Trophoblast cell (in vitro differentiated cells and primary cell): ENCODE results near the gene MRGPRX2.

Source experiments
- DNase-seq, 2 donors: peaks; one replicate each; pipeline ENCODE4 v3.0.0-alpha.2; 2016
- H2AFZ ChIP-seq: 2 replicates; pipeline ENCODE4 v1.6.1; 2013; ENCODE audit warnings: low read length, moderate library complexity, mild to moderate bottlenecking; ENCODE audit not compliant: insufficient read depth, poor library complexity
- H2AK5ac ChIP-seq: 2 replicates; pipeline ENCODE4 v1.6.1; 2013; ENCODE audit warnings: mild to moderate bottlenecking, low read length
- H2BK120ac ChIP-seq: 2 replicates; pipeline ENCODE4 v1.6.1; 2013; ENCODE audit warnings: low read length, mild to moderate bottlenecking, moderate library complexity; ENCODE audit not compliant: insufficient read depth, poor library complexity
- H2BK12ac ChIP-seq: 2 replicates; pipeline ENCODE4 v1.6.1; 2013; ENCODE audit warnings: mild to moderate bottlenecking, low read length, moderate library complexity
- H2BK5ac ChIP-seq: 2 replicates; pipeline ENCODE4 v1.6.1; 2013; ENCODE audit warnings: low read length, low read depth, moderate library complexity, mild to moderate bottlenecking; ENCODE audit not compliant: poor library complexity
- H3K14ac ChIP-seq: 2 replicates; pipeline ENCODE4 v1.6.1; 2013; ENCODE audit warnings: mild to moderate bottlenecking, low read length
- H3K18ac ChIP-seq: 2 replicates; pipeline ENCODE4 v1.6.1; 2013; ENCODE audit warnings: mild to moderate bottlenecking, low read length
- H3K23ac ChIP-seq: 2 replicates; pipeline ENCODE4 v1.6.1; 2013; ENCODE audit warnings: low read length
- H3K27ac ChIP-seq: 2 replicates; pipeline ENCODE4 v1.5.1; 2013; ENCODE audit warnings: low read depth, mild to moderate bottlenecking, inconsistent platforms, low read length, moderate library complexity
- H3K27me3 ChIP-seq: 2 replicates; pipeline ENCODE4 v1.6.1; 2013; ENCODE audit warnings: inconsistent platforms, mild to moderate bottlenecking, low read length, moderate library complexity; ENCODE audit not compliant: insufficient read depth
- H3K36me3 ChIP-seq, 2 experiments: 1 replicate in 1 of 2; 2 replicates in 1 of 2; pipeline ENCODE4 v1.6.1; 2013; ENCODE audit warnings: low read length in 2 of 2, mild to moderate bottlenecking in 2 of 2, moderate library complexity in 1 of 2; ENCODE audit not compliant: insufficient read depth in 2 of 2, control insufficient read depth in 1 of 2
- H3K4ac ChIP-seq: 2 replicates; pipeline ENCODE4 v1.6.1; 2013; ENCODE audit warnings: low read depth, mild to moderate bottlenecking, low read length, moderate library complexity
- H3K4me1 ChIP-seq, 2 experiments: 1 replicate in 1 of 2; 2 replicates in 1 of 2; pipeline ENCODE4 v1.6.1; 2013; ENCODE audit warnings: low read length in 2 of 2, mild to moderate bottlenecking in 2 of 2, moderate library complexity in 1 of 2; ENCODE audit not compliant: insufficient read depth in 2 of 2, control insufficient read depth in 1 of 2
- H3K4me2 ChIP-seq: 2 replicates; pipeline ENCODE4 v1.6.1; 2013; ENCODE audit warnings: inconsistent platforms, mild to moderate bottlenecking, low read length, moderate library complexity
- H3K4me3 ChIP-seq: 2 replicates; pipeline ENCODE4 v1.5.1; 2013; ENCODE audit warnings: mild to moderate bottlenecking, low read depth, low read length, inconsistent platforms
- H3K79me1 ChIP-seq: one replicate; pipeline ENCODE4 v1.6.1; 2013; ENCODE audit warnings: low read length
- H3K79me2 ChIP-seq: 2 replicates; pipeline ENCODE4 v1.6.1; 2013; ENCODE audit warnings: low read length, mild to moderate bottlenecking; ENCODE audit not compliant: control insufficient read depth, insufficient read depth, poor library complexity
- H3K9ac ChIP-seq: 2 replicates; pipeline ENCODE4 v1.6.1; 2013; ENCODE audit warnings: mild to moderate bottlenecking, low read length
- H3K9me3 ChIP-seq: 2 replicates; pipeline ENCODE4 v1.6.1; 2013; ENCODE audit warnings: low read depth, mild to moderate bottlenecking, control low read depth, inconsistent platforms, low read length; ENCODE audit not compliant: insufficient read depth
- H4K12ac ChIP-seq: 2 replicates; pipeline ENCODE4 v1.6.1; 2013; ENCODE audit warnings: low read depth, mild to moderate bottlenecking, low read length, moderate library complexity
- H4K8ac ChIP-seq: 2 replicates; pipeline ENCODE4 v1.6.1; 2013; ENCODE audit warnings: low read depth, mild to moderate bottlenecking, low read length, moderate library complexity
- H4K91ac ChIP-seq: one replicate; pipeline ENCODE4 v1.6.1; 2013; ENCODE audit warnings: low read depth, mild to moderate bottlenecking, low read length, moderate library complexity
- WGBS: extraction: QIAGEN DNeasy Blood & Tissue Kit; methylation state at CpG from one replicate; pipeline ENCODE4 v1.1.7; 2013; ENCODE audit warnings: missing lambda C conversion rate; ENCODE audit not compliant: insufficient read length, insufficient coverage; ENCODE audit errors: extremely low coverage; 5-methylcytosine and 5-hydroxymethylcytosine counted together

MRGPRX2 gene

DNA sequence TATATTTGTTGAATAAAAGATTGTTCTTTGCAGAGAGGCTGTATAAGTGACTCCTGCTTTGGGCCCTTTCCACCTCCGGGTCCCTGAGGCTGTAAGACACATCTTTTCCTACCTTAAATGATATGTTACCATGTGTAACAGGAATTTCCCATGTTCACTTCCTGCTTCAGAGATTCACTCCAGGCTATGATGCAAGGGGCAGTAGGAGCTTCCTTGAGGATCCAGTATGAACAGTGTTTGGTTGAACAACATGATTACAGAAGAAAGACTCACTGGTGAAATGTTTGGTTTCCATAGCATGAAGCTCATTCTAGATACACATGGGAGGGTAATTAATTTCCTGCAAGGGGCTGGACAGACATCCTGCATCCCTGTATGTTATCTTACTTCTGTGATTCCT is 30.8 kb upstream of the MRGPRX2 start:
- peak in 1 of 2 donors; percentile 51 for DNase-seq
- no peak overlapping the region for H3K18ac ChIP-seq
- H2BK120ac ChIP-seq, result no peak overlapping the region
- no CpG with 5 or more reads among the region's 1 CpG for WGBS
- H2AFZ ChIP-seq, result no peak overlapping the region
- no peak overlapping the region for H4K91ac ChIP-seq
- peaks cover 9 to 12% of the 10 kb centered on the region in 2 experiments for H3K4me1 ChIP-seq
- H3K23ac ChIP-seq, result no peak overlapping the region
- no peak overlapping the region for H2BK12ac ChIP-seq
- H3K79me2 ChIP-seq, result no peaks in the 10 kb centered on the region
- no peak overlapping the region for H4K12ac ChIP-seq
- H2BK5ac ChIP-seq, result no peak overlapping the region
- H3K4me2 ChIP-seq, result no peak overlapping the region
- no peak overlapping the region for H3K4me3 ChIP-seq
- no peak overlapping the region for H4K8ac ChIP-seq
- no peak overlapping the region for H3K14ac ChIP-seq
- no peaks in the 10 kb centered on the region for H3K36me3 ChIP-seq
- H2AK5ac ChIP-seq, result no peak overlapping the region
- no peak overlapping the region for H3K4ac ChIP-seq
- no peak overlapping the region for H3K9ac ChIP-seq
- H3K79me1 ChIP-seq, result peaks cover 5% of the 10 kb centered on the region
- H3K27ac ChIP-seq, result no peak overlapping the region
- no peaks in the 10 kb centered on the region for H3K27me3 ChIP-seq
- no peaks in the 10 kb centered on the region for H3K9me3 ChIP-seq

DNA sequence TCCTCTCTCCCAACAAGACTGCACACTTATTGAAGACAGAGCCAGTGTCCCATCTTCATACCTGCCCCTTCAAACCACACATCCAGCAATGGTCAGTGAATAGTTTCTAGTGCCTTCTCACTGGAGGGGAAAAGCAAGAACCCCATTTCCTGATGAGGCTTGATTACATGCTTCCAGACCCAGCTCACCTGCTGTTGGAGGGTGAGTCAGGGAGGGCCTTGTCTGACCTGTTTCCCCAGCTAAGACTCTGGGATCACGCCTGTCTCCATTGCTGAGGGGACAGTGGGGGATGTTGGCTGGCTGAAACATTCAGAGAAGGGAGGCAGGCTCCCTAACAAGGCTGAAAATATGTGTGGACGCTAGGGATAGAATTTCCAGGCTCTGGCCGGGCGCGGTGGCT is 28.9 kb upstream of the MRGPRX2 start:
- H3K27me3 ChIP-seq, result no peaks in the 10 kb centered on the region
- no peak overlapping the region for H2BK120ac ChIP-seq
- no peaks in the 10 kb centered on the region for H3K79me2 ChIP-seq
- no CpG with 5 or more reads among the region's 5 CpGs for WGBS
- H3K4ac ChIP-seq, result no peak overlapping the region
- no peak overlapping the region for H3K18ac ChIP-seq
- H2AK5ac ChIP-seq, result no peak overlapping the region
- H3K4me3 ChIP-seq, result no peak overlapping the region
- H3K4me1 ChIP-seq, result peaks cover 9 to 12% of the 10 kb centered on the region in 2 experiments
- H3K27ac ChIP-seq, result peak overlapping the region; percentile 13
- H3K4me2 ChIP-seq, result no peak overlapping the region
- H2AFZ ChIP-seq, result no peak overlapping the region
- peak overlapping the region; percentile 30 for H4K91ac ChIP-seq
- H4K12ac ChIP-seq, result no peak overlapping the region
- H2BK12ac ChIP-seq, result no peak overlapping the region
- no peak overlapping the region for H4K8ac ChIP-seq
- H3K79me1 ChIP-seq, result peaks cover 5% of the 10 kb centered on the region
- H3K9ac ChIP-seq, result no peak overlapping the region
- H3K14ac ChIP-seq, result no peak overlapping the region
- H3K36me3 ChIP-seq, result no peaks in the 10 kb centered on the region
- no peaks in the 10 kb centered on the region for H3K9me3 ChIP-seq
- peak overlapping the region; percentile 4 for H2BK5ac ChIP-seq
- H3K23ac ChIP-seq, result no peak overlapping the region
- peak; percentile 47 to 60 for DNase-seq

DNA sequence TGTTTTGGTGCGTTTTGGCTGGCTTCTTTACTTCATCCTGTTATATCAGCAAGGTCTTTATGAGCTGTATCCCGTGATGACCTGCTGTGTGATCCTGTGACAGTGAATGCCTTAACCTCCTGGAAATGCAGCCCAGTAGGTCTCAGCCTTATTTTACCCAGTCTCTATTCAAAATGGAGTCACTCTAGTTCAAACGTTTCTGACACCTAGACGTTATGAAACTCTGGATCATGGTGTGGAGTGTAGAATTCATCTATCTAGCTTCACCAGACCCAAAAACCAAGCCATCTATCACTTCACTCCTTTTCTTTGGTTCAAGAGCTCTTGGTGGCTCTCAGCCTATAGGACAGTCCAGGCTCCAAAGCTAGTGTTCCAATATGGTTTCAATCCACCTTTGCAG is 28.3 kb upstream of the MRGPRX2 start:
- Histone ChIP-seq H2BK12ac (no peak overlapping the region), H2AK5ac (no peak overlapping the region), H3K27ac (no peak overlapping the region), H3K79me1 (peaks cover 5% of the 10 kb centered on the region), H3K9ac (no peak overlapping the region), H4K12ac (no peak overlapping the region), H3K27me3 (no peaks in the 10 kb centered on the region), H3K4me2 (no peak overlapping the region), H3K4ac (no peak overlapping the region), H3K23ac (no peak overlapping the region), H3K79me2 (no peaks in the 10 kb centered on the region), H3K4me3 (no peak overlapping the region), H3K36me3 (no peaks in the 10 kb centered on the region), H4K8ac (no peak overlapping the region), H3K4me1 (peaks cover 9 to 12% of the 10 kb centered on the region in 2 experiments), H2BK5ac (no peak overlapping the region), H3K14ac (no peak overlapping the region), H3K18ac (no peak overlapping the region), H4K91ac (no peak overlapping the region), H2BK120ac (no peak overlapping the region), H2AFZ (no peak overlapping the region), H3K9me3 (no peaks in the 10 kb centered on the region)
- no CpG with 5 or more reads among the region's 4 CpGs for WGBS
- no peak for DNase-seq

DNA sequence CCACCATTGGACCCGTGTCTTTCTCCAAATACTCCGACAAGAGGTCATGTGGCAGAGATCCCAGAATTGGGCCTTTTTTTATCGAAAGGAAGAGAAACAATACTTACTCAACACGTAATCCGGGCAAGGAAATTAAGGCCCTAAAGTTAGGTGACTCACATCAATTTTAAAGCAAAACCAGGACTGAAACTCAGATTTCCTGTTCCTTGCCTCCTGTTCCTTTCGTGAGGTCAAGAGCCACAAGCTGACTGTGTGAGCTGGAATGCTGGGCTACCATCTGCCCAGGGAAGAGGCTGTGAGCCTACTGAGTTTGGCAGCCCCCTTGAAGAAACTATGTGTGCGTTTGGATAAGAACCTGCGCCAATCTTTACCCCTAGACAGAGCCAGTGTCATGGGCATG is 27.1 kb upstream of the MRGPRX2 start:
- Histone ChIP-seq H2BK120ac (no peak overlapping the region), H3K79me2 (no peaks in the 10 kb centered on the region), H3K4me3 (no peak overlapping the region), H3K79me1 (peaks cover 3% of the 10 kb centered on the region), H3K18ac (no peak overlapping the region), H2BK5ac (no peak overlapping the region), H4K8ac (no peak overlapping the region), H2AFZ (no peak overlapping the region), H2AK5ac (no peak overlapping the region), H4K91ac (no peak overlapping the region), H3K23ac (no peak overlapping the region), H3K14ac (no peak overlapping the region), H3K4me1 (peaks cover 9 to 12% of the 10 kb centered on the region in 2 experiments), H3K4me2 (no peak overlapping the region), H3K4ac (no peak overlapping the region), H3K27me3 (no peaks in the 10 kb centered on the region), H3K36me3 (no peaks in the 10 kb centered on the region), H4K12ac (no peak overlapping the region), H3K27ac (no peak overlapping the region), H3K9me3 (no peaks in the 10 kb centered on the region), H3K9ac (no peak overlapping the region), H2BK12ac (no peak overlapping the region)
- DNase-seq, result peak in 1 of 2 donors; percentile 40
- no CpG with 5 or more reads among the region's 8 CpGs for WGBS
